ENCODE measurements around the gene PHLPP1. TPM values are rescaled to one million over a fixed set of nuclear protein-coding genes. Genes with fewer than 3 reads are reported as not detected.

PHLPP1 gene
- polyA plus RNA-seq, 2 of the 4 experiments (the other 2 are of a cell fraction) = 6.5 to 12.1 TPM

GRCh38 chr18:62850619-62851306 lies 135.4 kb downstream of the PHLPP1 start:
- CTCF ChIA-PET = interaction anchor here (0.5 kb wide), 1 partner anchor 58 kb away, joined by 3 read pairs; no protein-coding TSS in a partner anchor
- Histone ChIP-seq H3K4me3 (no peak overlapping the region), H3K4me2 (peak overlapping the region; percentile 21; the same call in 2 of the 3 replicates), H3K27ac (peak overlapping the region in 1 of 2 experiments; percentile 48; a peak in 1 of 6 replicates), H3K9me3 (no peaks in the 10 kb centered on the region), H3K4me1 (peaks cover 8% of the 10 kb centered on the region; the same call in 2 of the 3 replicates)
- TF ChIP-seq GATA3 (IDR thresholded peaks at IDR 0.05; ENCODE audit: borderline replicate concordance) = no peak
- no peak for TF ChIP-seq ESRRA (IDR thresholded peaks at IDR 0.05; ENCODE audit: borderline replicate concordance, low read length)
- no peak for TF ChIP-seq MAZ (IDR thresholded peaks at IDR 0.05; ENCODE audit: borderline replicate concordance, low read depth, low read length)
- no peak for TF ChIP-seq PHF8 (IDR thresholded peaks at IDR 0.05; ENCODE audit: borderline replicate concordance, low read depth)
- TF ChIP-seq CEBPB (IDR thresholded peaks at IDR 0.05) = no peak
- no peak for TF ChIP-seq RNF2 (IDR thresholded peaks at IDR 0.05; ENCODE audit: borderline replicate concordance, low read depth)
- TF ChIP-seq ELK1 (IDR thresholded peaks at IDR 0.05; ENCODE audit: low read depth, low read length) = no peak
- TF ChIP-seq, protein P1, sequence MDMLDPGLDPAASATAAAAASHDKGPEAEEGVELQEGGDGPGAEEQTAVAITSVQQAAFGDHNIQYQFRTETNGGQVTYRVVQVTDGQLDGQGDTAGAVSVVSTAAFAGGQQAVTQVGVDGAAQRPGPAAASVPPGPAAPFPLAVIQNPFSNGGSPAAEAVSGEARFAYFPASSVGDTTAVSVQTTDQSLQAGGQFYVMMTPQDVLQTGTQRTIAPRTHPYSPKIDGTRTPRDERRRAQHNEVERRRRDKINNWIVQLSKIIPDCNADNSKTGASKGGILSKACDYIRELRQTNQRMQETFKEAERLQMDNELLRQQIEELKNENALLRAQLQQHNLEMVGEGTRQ (IDR thresholded peaks at IDR 0.05) = no peak
- TF ChIP-seq ZNF302 (CRISPR knock-in tag; IDR thresholded peaks at IDR 0.05) = no peak
- WGBS (ENCODE audit: missing lambda C conversion rate) = 69% methylated on average over 7 of the region's 7 CpGs
- POLR2A ChIA-PET = no interaction called here
- no peak for FAIRE-seq
- ATAC-seq = peak in 1 of 2 experiments; percentile 41; a peak in 3 of 6 replicates
- no peak for DNase-seq (ENCODE audit: low read depth in 1 of 2, low spot score in 1 of 2)

DNA sequence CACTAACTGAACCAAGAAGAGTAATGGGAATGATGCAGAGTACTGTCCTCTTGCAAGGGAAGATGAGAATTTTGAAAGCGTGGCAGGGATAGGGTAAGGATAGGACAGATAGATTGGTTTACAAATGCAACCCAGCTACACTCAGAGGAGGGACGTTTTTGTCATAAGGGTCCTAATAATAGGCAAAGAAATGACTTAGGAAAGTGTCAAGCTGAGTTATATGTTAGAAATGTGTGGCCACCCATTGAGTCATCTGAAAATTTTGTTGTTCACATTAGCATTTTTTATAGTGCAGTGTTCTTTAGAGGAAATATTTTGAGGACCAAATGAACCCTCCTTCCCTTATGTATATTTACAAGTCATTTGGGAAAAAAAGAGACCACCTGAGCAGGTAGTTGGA lies 137.5 kb downstream of the PHLPP1 start:
- Histone ChIP-seq H3K9me3 (no peaks in the 10 kb centered on the region), H3K27ac (no peak overlapping the region), H3K4me1 (peaks cover 8% of the 10 kb centered on the region; the same call in 2 of the 3 replicates), H3K4me3 (no peak overlapping the region), H3K4me2 (no peak overlapping the region)
- no peak for DNase-seq (ENCODE audit: low read depth in 1 of 2, low spot score in 1 of 2)
- CTCF ChIA-PET = interaction anchor here (1.2 kb wide), 1 partner anchor 19 kb away, joined by 3 read pairs; no protein-coding TSS in a partner anchor
- no peak for ATAC-seq
- POLR2A ChIA-PET = no interaction called here
- WGBS (ENCODE audit: missing lambda C conversion rate) = 46% methylated on average over 2 of the region's 2 CpGs
- no peak for FAIRE-seq
- TF ChIP-seq FOSB (CRISPR knock-in tag; IDR thresholded peaks at IDR 0.05) (no peak), E2F6 (IDR thresholded peaks at IDR 0.05; ENCODE audit: borderline replicate concordance, low read depth) (no peak), RARB (CRISPR knock-in tag; IDR thresholded peaks at IDR 0.05) (no peak), CHD2 (IDR thresholded peaks at IDR 0.05; ENCODE audit: low read length, partially characterized antibody) (no peak), CBX2 (IDR thresholded peaks at IDR 0.05; ENCODE audit: borderline replicate concordance, low read depth) (no peak), ELK1 (IDR thresholded peaks at IDR 0.05; ENCODE audit: low read depth, low read length) (no peak), MAFK (IDR thresholded peaks at IDR 0.05; ENCODE audit: partially characterized antibody) (no peak), CEBPB (IDR thresholded peaks at IDR 0.05) (no peak), RFX5 (IDR thresholded peaks at IDR 0.05) (no peak), PHF8 (IDR thresholded peaks at IDR 0.05; ENCODE audit: borderline replicate concordance, low read depth) (no peak)
- TF ChIP-seq, protein P2, sequence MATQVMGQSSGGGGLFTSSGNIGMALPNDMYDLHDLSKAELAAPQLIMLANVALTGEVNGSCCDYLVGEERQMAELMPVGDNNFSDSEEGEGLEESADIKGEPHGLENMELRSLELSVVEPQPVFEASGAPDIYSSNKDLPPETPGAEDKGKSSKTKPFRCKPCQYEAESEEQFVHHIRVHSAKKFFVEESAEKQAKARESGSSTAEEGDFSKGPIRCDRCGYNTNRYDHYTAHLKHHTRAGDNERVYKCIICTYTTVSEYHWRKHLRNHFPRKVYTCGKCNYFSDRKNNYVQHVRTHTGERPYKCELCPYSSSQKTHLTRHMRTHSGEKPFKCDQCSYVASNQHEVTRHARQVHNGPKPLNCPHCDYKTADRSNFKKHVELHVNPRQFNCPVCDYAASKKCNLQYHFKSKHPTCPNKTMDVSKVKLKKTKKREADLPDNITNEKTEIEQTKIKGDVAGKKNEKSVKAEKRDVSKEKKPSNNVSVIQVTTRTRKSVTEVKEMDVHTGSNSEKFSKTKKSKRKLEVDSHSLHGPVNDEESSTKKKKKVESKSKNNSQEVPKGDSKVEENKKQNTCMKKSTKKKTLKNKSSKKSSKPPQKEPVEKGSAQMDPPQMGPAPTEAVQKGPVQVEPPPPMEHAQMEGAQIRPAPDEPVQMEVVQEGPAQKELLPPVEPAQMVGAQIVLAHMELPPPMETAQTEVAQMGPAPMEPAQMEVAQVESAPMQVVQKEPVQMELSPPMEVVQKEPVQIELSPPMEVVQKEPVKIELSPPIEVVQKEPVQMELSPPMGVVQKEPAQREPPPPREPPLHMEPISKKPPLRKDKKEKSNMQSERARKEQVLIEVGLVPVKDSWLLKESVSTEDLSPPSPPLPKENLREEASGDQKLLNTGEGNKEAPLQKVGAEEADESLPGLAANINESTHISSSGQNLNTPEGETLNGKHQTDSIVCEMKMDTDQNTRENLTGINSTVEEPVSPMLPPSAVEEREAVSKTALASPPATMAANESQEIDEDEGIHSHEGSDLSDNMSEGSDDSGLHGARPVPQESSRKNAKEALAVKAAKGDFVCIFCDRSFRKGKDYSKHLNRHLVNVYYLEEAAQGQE (IDR thresholded peaks at IDR 0.05) = no peak
- TF ChIP-seq, protein P3, sequence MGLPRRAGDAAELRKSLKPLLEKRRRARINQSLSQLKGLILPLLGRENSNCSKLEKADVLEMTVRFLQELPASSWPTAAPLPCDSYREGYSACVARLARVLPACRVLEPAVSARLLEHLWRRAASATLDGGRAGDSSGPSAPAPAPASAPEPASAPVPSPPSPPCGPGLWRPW (IDR thresholded peaks at IDR 0.05) = no peak
